CD14-positive monocyte (primary cell): ENCODE results near the gene KRTAP21-3. TPM values are rescaled to one million over a fixed set of nuclear protein-coding genes. Genes with fewer than 3 reads are reported as not detected.

Source experiments
- DNase-seq, 3 donors: peaks; one replicate each; pipeline ENCODE4 v3.0.0-alpha.2; 2011 to 2022
- H2AFZ ChIP-seq: 2 replicates; pipeline ENCODE4 v1.6.0; 2012; ENCODE audit warnings: mild to moderate bottlenecking, low read depth, low read length, inconsistent platforms; ENCODE audit not compliant: insufficient read depth, poor library complexity, severe bottlenecking
- H3K27ac ChIP-seq, 2 donors: 1 replicate in 1 of 2; 2 replicates in 1 of 2; pipeline ENCODE4 v1.5.1; 2012 to 2013; ENCODE audit warnings: low read length in 2 of 2, control low read depth in 1 of 2, inconsistent platforms in 1 of 2, low read depth in 1 of 2, mild to moderate bottlenecking in 1 of 2
- H3K27me3 ChIP-seq, 2 donors: one replicate each; pipeline versions ENCODE4 v1.6.0 to v1.6.1; 2011 to 2013; ENCODE audit warnings: low read length in 2 of 2; ENCODE audit not compliant: control insufficient read depth in 2 of 2, insufficient read depth in 2 of 2
- H3K36me3 ChIP-seq, 2 donors: replicated peaks in 1 of 2; 1 replicate in 1 of 2; 2 replicates in 1 of 2; pipeline versions ENCODE4 v1.5.1 to v1.6.1; 2012 to 2013; ENCODE audit warnings: low read length in 2 of 2, control low read depth in 1 of 2, inconsistent platforms in 1 of 2, mild to moderate bottlenecking in 1 of 2; ENCODE audit not compliant: insufficient read depth in 2 of 2, control insufficient read depth in 1 of 2
- H3K4me1 ChIP-seq, 2 donors: 1 replicate in 1 of 2; 2 replicates in 1 of 2; pipeline versions ENCODE4 v1.5.1 to v1.6.1; 2012 to 2013; ENCODE audit warnings: low read length in 2 of 2, control low read depth in 1 of 2, inconsistent platforms in 1 of 2, mild to moderate bottlenecking in 1 of 2, moderate library complexity in 1 of 2; ENCODE audit not compliant: insufficient read depth in 2 of 2, control insufficient read depth in 1 of 2
- H3K4me2 ChIP-seq: replicated peaks from 2 replicates; pipeline ENCODE3; 2012; ENCODE audit warnings: low read length, moderate library complexity, mild to moderate bottlenecking; ENCODE audit not compliant: poor library complexity, severe bottlenecking; ENCODE audit errors: extremely low read depth
- H3K4me3 ChIP-seq, 3 experiments: fragments of 200-600 bp in 1 of 3; sonication (generic) in 1 of 3; replicated peaks in 1 of 3; 1 replicate in 2 of 3; 2 replicates in 1 of 3; pipeline ENCODE4 v1.5.1; 2011 to 2013; ENCODE audit warnings: low read length in 3 of 3, mild to moderate bottlenecking in 3 of 3, control low read depth in 2 of 3, low read depth in 2 of 3, inconsistent platforms in 1 of 3, moderate library complexity in 1 of 3
- H3K79me2 ChIP-seq: 2 replicates; pipeline ENCODE4 v1.6.0; 2012; ENCODE audit warnings: mild to moderate bottlenecking, control low read depth, inconsistent platforms, low read length, moderate library complexity; ENCODE audit not compliant: insufficient read depth
- H3K9ac ChIP-seq: 2 replicates; pipeline ENCODE4 v1.6.0; 2017; ENCODE audit warnings: low read length, mild to moderate bottlenecking; ENCODE audit not compliant: insufficient read depth, poor library complexity, severe bottlenecking
- H3K9me3 ChIP-seq, 2 donors: replicated peaks in 1 of 2; 1 replicate in 1 of 2; 2 replicates in 1 of 2; pipeline versions ENCODE4 v1.5.1 to v1.6.1; 2012 to 2013; ENCODE audit warnings: low read length in 2 of 2, control low read depth in 1 of 2; ENCODE audit not compliant: control insufficient read depth in 1 of 2, insufficient read depth in 1 of 2
- H4K20me1 ChIP-seq: 2 replicates; pipeline ENCODE4 v1.6.0; 2012; ENCODE audit warnings: mild to moderate bottlenecking, low read length, control low read depth, moderate library complexity; ENCODE audit not compliant: insufficient read depth
- H3K27ac Mint-ChIP-seq, 7 donors: one replicate each; pipeline ENCODE4 v1.8.0; 2020; ENCODE audit warnings: mild to moderate bottlenecking in 7 of 7, mixed read lengths in 7 of 7, moderate library complexity in 6 of 7, inconsistent platforms in 2 of 7
- H3K27me3 Mint-ChIP-seq, 3 donors: one replicate each; pipeline ENCODE4 v1.8.0; 2021 to 2022; ENCODE audit warnings: low read depth in 3 of 3, mild to moderate bottlenecking in 3 of 3, mixed read lengths in 3 of 3, moderate library complexity in 3 of 3, inconsistent platforms in 1 of 3
- H3K36me3 Mint-ChIP-seq, 2 donors: one replicate each; pipeline ENCODE4 v1.8.0; 2020; ENCODE audit warnings: mixed read lengths in 2 of 2, inconsistent platforms in 1 of 2, mild to moderate bottlenecking in 1 of 2
- H3K4me1 Mint-ChIP-seq: one replicate; pipeline ENCODE4 v1.8.0; 2020; ENCODE audit warnings: mild to moderate bottlenecking, mixed read lengths
- H3K4me3 Mint-ChIP-seq, 2 donors: one replicate each; pipeline ENCODE4 v1.8.0; 2020; ENCODE audit warnings: mild to moderate bottlenecking in 2 of 2, mixed read lengths in 2 of 2, moderate library complexity in 1 of 2
- H3K9me3 Mint-ChIP-seq, 7 donors: one replicate each; pipeline ENCODE4 v1.8.0; 2020 to 2022; ENCODE audit warnings: mixed read lengths in 7 of 7, mild to moderate bottlenecking in 6 of 7, moderate library complexity in 6 of 7, inconsistent platforms in 2 of 7
- CTCF ChIP-seq: fragments of 200-600 bp; IDR thresholded peaks from one replicate; pipeline ENCODE4 v1.8.0; 2022; ENCODE audit warnings: antibody characterized with exemption, mild to moderate bottlenecking
- WGBS: methylation state at CpG from one replicate; pipeline ENCODE4 v1.1.5; 2013; ENCODE audit warnings: missing lambda C conversion rate; ENCODE audit not compliant: insufficient coverage; 5-methylcytosine and 5-hydroxymethylcytosine counted together
- intact Hi-C, 2 donors: fragments of 100-400 bp; cut with micrococcal nuclease; formaldehyde crosslinking; loops; one replicate each; pipeline versions ENCODE4 v1.15.0 to v1.15.1; 2023
- polyA plus RNA-seq, 3 donors: library from polyadenylated mRNA; depleted of rRNA in 1 of 3; unstranded in 2 of 3; stranded (reverse) in 1 of 3; fragments of 300-500 nt in 2 of 3; fragments of >200 nt in 1 of 3; fragmentation: Illumina TruSeq in 2 of 3; gene quantifications; 1 replicate in 2 of 3; 2 replicates in 1 of 3; pipeline ENCODE4 v1.2.3, GENCODE V29; 2012 to 2021

KRTAP21-3 gene
- polyA plus RNA-seq, 3 donors = not detected

- H3K36me3 ChIP-seq = no peaks in the 10 kb centered on the region
- TF ChIP-seq CTCF = no peak
- H3K27me3 Mint-ChIP-seq = no peaks in the 10 kb centered on the region
- no peak overlapping the region for H3K4me3 ChIP-seq
- intact Hi-C loops = no loop called here
- H3K4me2 ChIP-seq = no peak overlapping the region
- no peak overlapping the region for H3K27ac ChIP-seq
- peaks cover 0 to 10% (median 4%) of the 10 kb centered on the region in 7 donors for H3K9me3 Mint-ChIP-seq
- H3K27ac Mint-ChIP-seq = no peak overlapping the region
- H3K27me3 ChIP-seq = no peaks in the 10 kb centered on the region
- no peaks in the 10 kb centered on the region for H3K4me1 ChIP-seq
- H3K4me1 Mint-ChIP-seq = no peaks in the 10 kb centered on the region
- no peak overlapping the region for H3K9ac ChIP-seq
- no peak for DNase-seq
- H3K36me3 Mint-ChIP-seq = no peaks in the 10 kb centered on the region
- no peak overlapping the region for H2AFZ ChIP-seq
- H4K20me1 ChIP-seq = no peaks in the 10 kb centered on the region
- no peak overlapping the region for H3K4me3 Mint-ChIP-seq
- peaks cover 4 to 5% of the 10 kb centered on the region in 2 donors for H3K9me3 ChIP-seq
- no peaks in the 10 kb centered on the region for H3K79me2 ChIP-seq
Measured at GRCh38 chr21:30707409-30707808, 11.2 kb downstream of the KRTAP21-3 start.

GRCh38 chr21:30695956-30696355 is 22.6 kb downstream of the KRTAP21-3 start:
- Histone ChIP-seq H3K9ac (no peak overlapping the region), H3K9me3 (peaks cover 13 to 14% of the 10 kb centered on the region in 2 donors), H3K27ac (no peak overlapping the region), H3K36me3 (no peaks in the 10 kb centered on the region), H3K4me3 (no peak overlapping the region), H3K4me1 (no peaks in the 10 kb centered on the region), H3K27me3 (no peaks in the 10 kb centered on the region), H3K4me2 (no peak overlapping the region), H3K79me2 (no peaks in the 10 kb centered on the region), H2AFZ (no peak overlapping the region), H4K20me1 (no peaks in the 10 kb centered on the region)
- H3K27me3 Mint-ChIP-seq = no peaks in the 10 kb centered on the region
- no peak overlapping the region for H3K27ac Mint-ChIP-seq
- intact Hi-C loops = no loop called here
- DNase-seq = no peak
- no peak overlapping the region for H3K4me3 Mint-ChIP-seq
- H3K4me1 Mint-ChIP-seq = no peaks in the 10 kb centered on the region
- TF ChIP-seq CTCF = no peak
- peaks cover 4 to 20% (median 16%) of the 10 kb centered on the region in 7 donors for H3K9me3 Mint-ChIP-seq
- no peaks in the 10 kb centered on the region for H3K36me3 Mint-ChIP-seq
- WGBS = no CpG with 5 or more reads among the region's 1 CpG
